Fibroblast of the aortic adventitia (primary cell): ENCODE data around the gene RBKS. TPM values are rescaled to one million over a fixed set of nuclear protein-coding genes. Genes with fewer than 3 reads are reported as not detected.

ENCODE experiments used
- DNase-seq: peaks from one replicate; pipeline ENCODE4 v3.0.0-alpha.2; 2010; ENCODE audit warnings: low read depth
- H3K4me3 ChIP-seq: 2 replicates; pipeline ENCODE4 v1.5.1; 2011; ENCODE audit warnings: low read depth, mild to moderate bottlenecking, control low read depth, low read length, moderate library complexity
- CTCF ChIP-seq: IDR thresholded peaks from 2 replicates; pipeline ENCODE4 v1.5.1; 2011; ENCODE audit warnings: mild to moderate bottlenecking, low read length, control low read depth, inconsistent platforms; ENCODE audit not compliant: insufficient read depth
- total RNA-seq: library from RNA; depleted of rRNA; stranded (reverse); fragments of >200 nt; gene quantifications from 2 replicates; pipeline ENCODE4 v1.2.3, GENCODE V29; 2012; ENCODE audit warnings: low replicate concordance

The RBKS gene
- total RNA-seq, 1 donor = 1.4 TPM

- no peak overlapping the region for H3K4me3 ChIP-seq
- no peak for TF ChIP-seq CTCF
- no peak for DNase-seq
Measured at GRCh38 chr2:27829791-27830190, 60.4 kb downstream of the RBKS start.

DNA sequence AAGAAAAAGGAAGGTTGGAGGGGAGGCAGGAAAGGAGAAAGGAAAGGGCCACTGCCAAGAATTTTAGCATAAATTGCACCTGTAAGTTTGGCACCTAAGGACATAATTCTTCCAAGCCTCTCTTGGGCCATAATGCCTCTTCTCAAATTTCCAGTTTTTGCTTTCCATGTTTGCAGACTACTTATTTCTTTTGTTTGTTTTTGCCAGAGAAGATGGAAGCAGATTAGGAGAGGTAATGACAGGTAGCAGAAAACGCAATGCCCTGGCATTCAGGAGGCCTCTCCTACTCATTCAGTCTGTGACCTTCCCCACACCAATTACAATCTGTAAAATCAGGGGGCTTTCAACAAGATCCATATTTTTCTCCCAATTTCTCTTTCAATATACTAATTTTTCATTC is 61.9 kb downstream of the RBKS start:
- DNase-seq = no peak
- TF ChIP-seq CTCF = no peak
- no peak overlapping the region for H3K4me3 ChIP-seq

GRCh38 chr2:27824401-27824800 is 65.8 kb downstream of the RBKS start:
- DNase-seq = no peak
- H3K4me3 ChIP-seq = no peak overlapping the region
- no peak for TF ChIP-seq CTCF

GRCh38 chr2:27823569-27823968 is 66.6 kb downstream of the RBKS start:
- TF ChIP-seq CTCF = no peak
- DNase-seq = no peak
- H3K4me3 ChIP-seq = no peak overlapping the region

DNA sequence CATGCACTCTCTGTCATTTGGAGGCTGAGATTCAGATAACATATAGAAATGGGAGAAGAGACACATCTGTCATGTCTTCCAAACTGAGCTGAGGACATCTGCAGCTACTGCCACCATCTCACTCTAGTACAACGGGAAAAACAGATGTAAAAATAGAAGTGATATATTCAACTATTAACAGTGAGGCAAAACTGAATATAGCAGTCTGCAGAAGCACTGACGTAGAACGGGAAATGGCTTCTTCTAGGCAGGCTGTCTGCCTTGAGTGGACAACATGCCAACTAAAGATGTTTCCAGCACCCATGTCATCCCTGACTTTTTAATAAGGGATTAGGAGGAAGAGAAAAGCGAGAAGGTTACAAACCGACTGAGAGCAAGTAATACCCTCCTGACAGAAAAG is 67.1 kb downstream of the RBKS start:
- no peak overlapping the region for H3K4me3 ChIP-seq
- TF ChIP-seq CTCF = no peak
- no peak for DNase-seq

DNA sequence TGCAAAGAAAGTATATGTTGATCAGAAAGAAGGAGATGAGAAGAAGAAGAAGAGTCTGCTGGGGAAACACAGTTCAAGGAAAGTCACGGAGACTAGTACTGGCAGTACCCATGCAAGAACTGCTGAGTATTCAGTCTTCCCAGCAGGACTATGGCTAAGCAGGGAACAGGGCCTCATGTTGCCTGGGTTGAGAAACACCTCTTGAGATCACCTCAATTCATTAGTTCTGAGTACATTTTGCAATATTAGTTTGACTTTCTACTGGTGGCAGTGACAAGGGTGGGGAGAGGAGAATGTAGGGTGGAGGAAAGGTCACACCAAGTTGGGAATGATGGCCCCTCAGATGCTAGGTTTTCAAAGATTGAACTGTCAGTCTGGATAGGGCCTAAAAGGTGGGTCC is 68.1 kb downstream of the RBKS start:
- DNase-seq = no peak
- TF ChIP-seq CTCF = no peak
- no peak overlapping the region for H3K4me3 ChIP-seq

DNA sequence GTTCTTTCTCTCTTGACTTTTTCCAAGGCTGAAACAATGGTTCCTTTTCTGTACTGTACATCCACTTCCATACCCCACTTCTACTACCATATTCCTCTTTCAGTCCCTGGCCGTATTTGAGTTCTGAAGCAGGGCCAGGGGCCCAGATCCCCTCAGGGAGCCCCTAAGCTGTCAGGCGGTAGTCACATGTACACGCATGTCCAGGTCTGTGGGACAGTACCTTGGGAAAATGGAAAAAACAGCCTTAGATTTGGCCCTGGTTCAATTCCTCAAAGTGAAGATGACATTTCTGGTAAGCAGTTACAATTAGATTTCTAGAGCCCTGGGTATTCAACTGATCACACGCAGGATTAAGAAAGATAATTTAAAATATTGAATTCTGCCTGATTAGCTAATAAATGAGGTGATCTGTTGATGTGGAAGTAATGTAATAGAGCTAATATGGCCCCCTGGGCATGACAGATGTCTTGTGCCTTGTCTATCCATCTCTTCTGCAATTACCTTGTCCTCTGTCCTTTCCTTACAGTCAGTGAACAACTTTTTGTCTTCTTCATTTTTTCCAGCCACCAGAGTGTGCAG is 74.2 kb downstream of the RBKS start:
- no peak for DNase-seq
- no peak overlapping the region for H3K4me3 ChIP-seq
- TF ChIP-seq CTCF = no peak
